ENCODE data around the gene TNPO2. TPM values are rescaled to one million over a fixed set of nuclear protein-coding genes. Genes with fewer than 3 reads are reported as not detected.
"Not testable (repeated sequence)": the region's sequence is repeated elsewhere in the genome, so short reads cannot be mapped to it uniquely, and the experiment has no call there.

TNPO2 gene
- total RNA-seq, 1 donor from 2014 or later = 18.5 TPM

GRCh38 chr19:12706332-12706718, 17.4 kb downstream of the TNPO2 start:
- no peak for DNase-seq (ENCODE audit: low spot score)

DNA sequence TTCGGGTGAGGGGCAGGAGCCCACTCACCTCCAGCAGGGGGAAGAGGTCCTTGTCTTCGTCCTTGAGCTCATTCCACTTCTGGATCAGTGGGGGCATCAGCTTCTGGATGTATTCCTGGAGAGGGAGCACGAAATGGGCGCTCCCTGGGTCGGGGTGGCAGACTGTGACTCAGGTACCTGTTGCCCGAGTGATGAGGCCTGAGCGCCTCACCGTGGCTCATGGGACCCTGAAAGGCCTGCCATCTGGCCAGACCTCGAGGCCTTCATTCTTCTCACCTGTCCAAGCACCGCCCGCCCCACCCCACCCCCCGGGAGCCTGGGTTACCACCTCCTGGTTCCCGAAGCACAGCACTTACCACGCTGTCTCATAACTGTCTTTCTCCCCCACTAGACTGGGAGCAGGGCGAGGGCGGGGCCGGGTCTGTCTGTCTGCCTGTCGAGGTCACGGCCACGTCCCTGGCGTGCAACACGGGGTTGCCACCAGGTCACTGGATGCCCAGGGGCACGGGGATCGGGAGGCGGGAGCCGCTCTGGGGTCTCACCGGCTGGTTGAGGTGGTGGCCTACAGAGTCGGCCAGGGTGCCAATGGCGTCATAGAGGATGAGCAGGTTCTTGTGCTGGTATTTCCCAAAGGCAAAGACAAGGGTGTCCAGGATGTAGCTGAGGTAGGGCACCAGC, 17.9 kb downstream of the TNPO2 start:
- DNase-seq (ENCODE audit: low spot score) = no peak

GRCh38 chr19:12705169-12705568, 18.6 kb downstream of the TNPO2 start:
- DNase-seq (ENCODE audit: low spot score) = no peak

GRCh38 chr19:12703046-12703445, 20.7 kb downstream of the TNPO2 start:
- DNase-seq (ENCODE audit: low spot score) = peak; percentile 16

DNA sequence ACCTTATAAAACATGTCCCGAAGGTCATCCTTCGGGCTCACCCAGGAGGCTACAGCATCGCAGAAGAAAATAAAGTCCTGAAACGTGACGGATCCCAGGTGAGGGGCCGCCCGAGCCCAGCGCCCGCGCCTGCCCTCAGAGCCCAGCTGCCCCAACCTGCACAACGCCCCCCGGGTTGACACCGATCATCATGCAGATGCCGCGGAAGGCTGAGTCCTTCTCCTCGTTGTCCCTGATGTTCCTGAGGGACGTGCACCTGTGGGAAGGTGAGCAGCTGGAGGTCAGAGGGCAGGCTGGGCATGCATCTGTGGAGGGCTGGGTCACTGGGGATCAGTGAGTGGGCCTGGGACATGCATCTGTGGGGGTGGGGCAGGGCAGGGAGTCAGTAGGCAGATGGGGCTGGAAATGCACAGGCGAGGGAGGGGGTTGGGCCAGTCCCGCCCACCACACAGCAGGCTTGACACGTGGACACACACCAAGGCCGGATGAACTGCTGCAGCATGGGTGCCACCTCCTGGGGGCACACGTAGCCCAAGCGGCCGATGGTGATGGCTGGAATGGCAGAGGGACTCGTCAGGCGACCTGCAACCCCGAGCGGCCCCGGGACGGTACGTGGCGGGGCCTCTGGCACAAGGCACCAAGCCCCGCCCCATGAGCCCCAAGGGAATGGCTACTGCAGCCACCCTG, 22.0 kb downstream of the TNPO2 start:
- no peak for DNase-seq (ENCODE audit: low spot score)

- no peak for DNase-seq (ENCODE audit: low spot score)
Measured at GRCh38 chr19:12698138-12698537, 25.6 kb downstream of the TNPO2 start.

- DNase-seq (ENCODE audit: low spot score) = not testable (repeated sequence)
Measured at GRCh38 chr19:12697425-12697824, 26.3 kb downstream of the TNPO2 start.

DNA sequence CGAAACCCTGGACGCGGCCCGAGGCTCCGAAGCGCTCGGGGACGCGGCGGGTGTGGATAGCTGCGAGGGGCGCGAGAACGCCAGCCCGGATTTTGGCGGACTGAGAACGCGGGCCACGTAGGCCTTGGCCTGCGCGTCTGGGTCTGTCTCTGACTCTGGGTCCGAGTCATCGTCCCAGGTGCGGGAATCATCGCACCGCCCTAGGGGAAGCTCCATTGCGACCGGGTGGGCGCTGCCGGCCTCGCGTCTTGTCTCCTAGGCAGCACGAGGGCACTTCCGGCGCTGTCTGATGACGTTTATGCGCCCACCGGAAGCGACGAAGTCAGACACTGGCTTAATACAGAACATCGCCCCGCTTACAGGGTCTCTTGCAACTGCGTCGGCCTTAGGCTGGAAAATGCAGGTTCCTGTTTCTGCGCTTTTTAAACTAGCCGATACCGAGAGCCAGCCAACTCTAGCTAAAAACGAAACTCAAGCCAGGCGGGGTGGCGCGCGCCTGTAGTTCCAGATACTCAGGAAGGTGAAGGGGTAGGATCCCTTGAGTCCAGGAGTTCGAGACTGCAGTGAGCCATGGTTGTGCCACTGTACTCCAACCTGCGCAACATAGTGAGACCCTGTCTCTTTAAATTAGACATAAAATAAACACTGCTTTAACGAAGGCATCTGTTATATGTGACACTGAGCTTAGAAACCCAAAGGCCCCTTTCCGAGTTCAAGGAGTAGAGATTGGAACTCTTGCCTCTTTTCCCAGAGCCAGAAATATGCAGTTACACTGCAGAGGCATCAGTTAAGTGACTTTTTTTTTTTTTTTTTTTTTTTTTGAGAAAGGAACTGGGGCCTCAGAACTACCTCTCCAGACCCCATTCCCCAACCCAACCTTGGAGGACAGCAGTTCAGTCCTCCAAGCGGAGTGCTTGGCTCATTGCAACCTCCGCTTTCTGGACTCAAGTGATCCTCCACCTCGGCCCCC, 27.1 kb downstream of the TNPO2 start, which contains the start of gene FBXW9:
Gene FBXW9, minus strand, starts transcription at position 266 of the 970 bp plus-strand sequence. Its CDS starts 50 bp downstream, at position 216.
- peak; percentile 96 for DNase-seq (ENCODE audit: low spot score)

GRCh38 chr19:12695997-12696365, 27.8 kb downstream of the TNPO2 start:
- no peak for DNase-seq (ENCODE audit: low spot score)

DNA sequence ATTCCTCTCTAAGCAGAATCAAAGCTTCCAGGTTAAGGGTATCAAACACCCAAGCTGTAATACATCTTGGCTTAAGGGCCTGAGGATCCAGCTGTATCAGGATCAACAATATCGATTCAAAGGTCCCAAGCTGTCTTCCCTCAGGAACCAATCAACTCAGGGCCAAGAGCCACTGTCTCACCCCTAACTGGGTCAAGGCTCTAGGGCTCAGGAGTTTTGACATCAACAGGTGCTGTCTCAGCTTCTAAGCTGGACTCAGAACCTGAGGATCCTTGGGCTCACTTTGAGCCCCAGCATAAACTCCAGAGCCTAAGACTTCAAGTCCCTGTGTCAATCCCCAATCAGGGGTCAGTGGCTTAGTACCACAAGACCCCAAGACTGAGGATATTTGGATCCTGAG, 28.2 kb downstream of the TNPO2 start:
- no peak for DNase-seq (ENCODE audit: low spot score)

DNA sequence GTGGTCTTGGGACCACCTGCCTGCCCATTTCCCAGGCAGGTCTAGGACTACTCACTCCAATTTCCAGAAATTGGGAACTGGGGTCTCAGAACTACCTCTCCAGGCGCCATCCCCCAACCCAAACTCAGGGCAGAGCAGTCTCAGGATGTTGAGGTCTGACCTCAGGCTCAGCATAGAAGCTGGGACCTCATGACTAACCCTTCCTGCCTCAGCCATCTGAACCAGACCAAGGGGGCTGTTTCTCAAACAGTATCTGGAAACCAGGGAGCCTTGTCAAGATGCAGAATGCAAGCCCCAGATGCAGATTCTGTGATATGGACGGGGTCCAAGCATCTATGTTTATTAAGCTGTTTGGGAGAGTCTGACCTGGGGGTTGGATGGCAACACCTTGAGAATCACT, 28.6 kb downstream of the TNPO2 start:
- DNase-seq (ENCODE audit: low spot score) = no peak

GRCh38 chr19:12694641-12695040, 29.1 kb downstream of the TNPO2 start:
- DNase-seq (ENCODE audit: low spot score) = no peak

- DNase-seq (ENCODE audit: low spot score) = no peak
Measured at GRCh38 chr19:12692960-12693359, 30.8 kb downstream of the TNPO2 start.

- no peak for DNase-seq (ENCODE audit: low spot score)
Measured at GRCh38 chr19:12689581-12690216, 34.0 kb downstream of the TNPO2 start.

DNA sequence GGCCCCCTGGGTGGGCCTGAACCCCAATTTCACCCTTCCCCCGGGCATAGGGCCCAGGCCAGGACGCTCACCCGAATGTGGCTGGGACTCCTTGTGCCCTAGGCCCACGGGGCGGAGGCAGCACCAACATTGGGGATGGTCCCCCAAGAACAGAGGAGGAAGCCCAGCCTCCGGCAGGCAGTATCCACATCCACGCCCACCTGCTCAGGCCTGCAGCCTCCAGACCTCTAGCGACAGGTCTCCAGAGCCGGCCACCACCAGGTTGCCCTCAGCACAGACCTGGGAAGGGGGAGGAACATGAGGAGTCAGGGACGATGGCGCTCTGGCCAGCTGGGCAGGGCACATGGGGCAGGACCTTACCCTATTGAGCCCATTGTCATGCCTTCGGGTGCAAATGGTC, 34.7 kb downstream of the TNPO2 start:
- DNase-seq (ENCODE audit: low spot score) = no peak

GRCh38 chr19:12687496-12688196, 36.1 kb downstream of the TNPO2 start, which contains the start of gene GNG14:
GNG14 (plus strand) TSS chr19:12687998; CDS start chr19:12688049, 51 bp downstream.
- DNase-seq (ENCODE audit: low spot score) = no peak

DNA sequence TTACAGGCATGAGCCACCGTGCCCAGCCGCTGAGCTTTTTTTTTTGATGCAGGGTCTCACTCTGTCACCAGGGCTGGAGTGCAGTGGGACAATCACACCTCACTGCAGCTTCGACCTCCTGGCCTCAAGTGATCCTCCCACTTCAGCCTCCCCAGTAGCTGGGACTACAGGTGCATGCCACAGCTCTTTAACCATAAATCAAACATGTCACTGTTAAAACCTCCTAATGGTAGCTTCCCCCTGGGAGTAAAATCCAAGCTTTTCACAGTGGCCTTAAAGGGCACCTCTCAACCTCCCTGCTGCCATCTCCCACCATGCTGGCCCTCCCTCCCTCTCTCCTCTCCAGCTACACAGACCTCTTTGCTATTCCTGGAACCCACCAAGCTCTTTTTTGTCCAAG, 37.9 kb downstream of the TNPO2 start:
- DNase-seq (ENCODE audit: low spot score) = no peak

- DNase-seq (ENCODE audit: low spot score) = peak; percentile 98
Measured at GRCh38 chr19:12681074-12681987, 42.4 kb downstream of the TNPO2 start, which contains the start of gene DHPS. DHPS (minus strand) TSS chr19:12681880; CDS start chr19:12681766, 114 bp downstream.

DNA sequence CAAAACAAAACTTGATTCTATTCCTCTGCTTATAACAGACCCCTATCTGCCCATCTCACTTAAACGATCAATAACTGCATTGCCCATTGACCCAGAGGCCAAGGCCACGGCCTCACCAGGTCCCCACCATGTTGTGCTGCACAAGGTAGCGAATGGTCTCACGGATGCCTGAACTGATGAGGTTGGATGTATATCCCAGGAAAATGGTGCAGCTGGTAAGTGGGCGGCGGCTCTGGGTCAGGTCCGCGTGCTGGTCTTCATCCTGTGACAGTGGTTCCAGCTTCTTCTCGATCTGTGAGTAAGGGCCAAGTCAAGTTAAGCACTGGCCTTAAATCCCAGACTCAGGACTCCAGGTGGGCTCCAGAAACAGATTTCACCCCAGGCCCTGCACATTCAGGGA, 43.7 kb downstream of the TNPO2 start:
- DNase-seq (ENCODE audit: low spot score) = no peak

DNA sequence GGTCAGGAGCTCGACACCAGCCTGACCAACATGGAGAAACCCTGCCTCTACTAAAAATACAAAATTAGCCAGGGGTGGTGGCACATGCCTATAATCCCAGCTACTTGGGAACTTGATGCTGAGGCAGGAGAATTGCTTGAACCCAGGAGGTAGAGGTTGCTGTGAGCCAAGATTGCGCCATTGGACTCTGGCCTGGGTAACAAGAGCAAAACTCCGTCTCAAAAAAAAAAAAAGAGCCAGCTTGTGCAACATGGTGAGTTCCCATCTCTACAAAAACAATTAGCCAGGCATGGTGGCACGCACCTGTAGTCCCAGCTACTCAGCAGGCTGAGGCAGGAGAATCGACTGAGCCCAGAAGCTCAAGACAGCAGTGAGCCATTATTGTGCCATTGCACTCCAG, 45.7 kb downstream of the TNPO2 start:
- DNase-seq (ENCODE audit: low spot score) = not testable (repeated sequence)

Measured in umbilical cord (tissue), 2 donors.